GM12891 (cell line): ENCODE data around the gene TACC2.

Experiments
- POLR2A ChIP-seq: IDR thresholded peaks from 2 replicates; pipeline ENCODE4 v1.6.1; 2011; ENCODE audit warnings: low read depth, low read length, control low read depth
- POLR2AphosphoS5 ChIP-seq: IDR thresholded peaks from 2 replicates; pipeline ENCODE4 v1.6.1; 2011; ENCODE audit warnings: low read depth, low read length, control low read depth
- SPI1 ChIP-seq: IDR thresholded peaks from 2 replicates; pipeline ENCODE4 v1.6.1; 2011; ENCODE audit warnings: low read depth, low read length, control low read depth
- TAF1 ChIP-seq: IDR thresholded peaks from 2 replicates; pipeline ENCODE4 v1.6.1; 2011; ENCODE audit warnings: low read depth, low read length, control low read depth

DNA sequence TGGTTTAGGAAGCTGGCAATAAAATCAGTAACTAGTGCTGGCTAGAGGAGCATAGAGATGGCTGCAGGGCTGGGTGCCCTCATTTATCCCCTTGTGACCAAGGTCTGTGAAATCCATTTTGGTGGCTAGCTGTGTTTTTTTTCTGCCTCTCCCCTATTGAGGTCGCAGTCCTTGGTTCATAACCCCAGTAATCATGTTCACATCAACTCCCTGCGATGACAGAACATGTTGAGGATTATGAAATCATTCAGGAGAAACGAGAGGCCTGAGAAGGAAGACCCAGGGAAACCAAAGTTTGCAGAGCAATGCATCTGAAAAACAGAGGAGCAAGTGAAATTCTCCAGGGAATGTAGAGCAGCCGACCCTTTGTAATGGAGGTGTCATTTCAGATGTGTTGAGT lies 126.9 kb downstream of the TACC2 start:
- TF ChIP-seq POLR2A = no peak
- TF ChIP-seq POLR2AphosphoS5 = no peak
- no peak for TF ChIP-seq TAF1
- no peak for TF ChIP-seq SPI1
